Immature natural killer cell (primary cell): Measurements from ENCODE around the gene ARHGAP26. TPM values are rescaled to one million over a fixed set of nuclear protein-coding genes. Genes with fewer than 3 reads are reported as not detected.

ENCODE experiments used
- DNase-seq, 3 donors: peaks; one replicate each; pipeline ENCODE4 v3.0.0; 2022; ENCODE audit warnings: mixed read lengths in 1 of 3
- H3K27ac Mint-ChIP-seq, 6 donors: one replicate each; pipeline ENCODE4 v1.8.0; 2020; ENCODE audit warnings: mixed read lengths in 6 of 6, mild to moderate bottlenecking in 5 of 6, inconsistent platforms in 4 of 6, moderate library complexity in 3 of 6
- H3K27me3 Mint-ChIP-seq, 3 donors: one replicate each; pipeline ENCODE4 v1.8.0; 2020 to 2021; ENCODE audit warnings: low read depth in 3 of 3, mild to moderate bottlenecking in 3 of 3, mixed read lengths in 3 of 3, moderate library complexity in 3 of 3, inconsistent platforms in 1 of 3
- H3K36me3 Mint-ChIP-seq, 3 donors: one replicate each; pipeline ENCODE4 v1.8.0; 2020; ENCODE audit warnings: mixed read lengths in 3 of 3, inconsistent platforms in 2 of 3, mild to moderate bottlenecking in 2 of 3
- H3K4me1 Mint-ChIP-seq, 2 donors: one replicate each; pipeline ENCODE4 v1.8.0; 2020; ENCODE audit warnings: inconsistent platforms in 2 of 2, mild to moderate bottlenecking in 2 of 2, mixed read lengths in 2 of 2, moderate library complexity in 1 of 2
- H3K4me3 Mint-ChIP-seq, 5 donors: one replicate each; pipeline ENCODE4 v1.8.0; 2020; ENCODE audit warnings: mild to moderate bottlenecking in 5 of 5, mixed read lengths in 5 of 5, inconsistent platforms in 3 of 5, moderate library complexity in 3 of 5
- H3K9me3 Mint-ChIP-seq, 6 donors: one replicate each; pipeline ENCODE4 v1.8.0; 2020; ENCODE audit warnings: mild to moderate bottlenecking in 6 of 6, mixed read lengths in 6 of 6, inconsistent platforms in 4 of 6, moderate library complexity in 3 of 6
- polyA plus RNA-seq, 3 donors: library from polyadenylated mRNA; unstranded; fragments of 300-500 nt; fragmentation: Illumina TruSeq; gene quantifications; one replicate each; pipeline ENCODE4 v1.2.3, GENCODE V29; 2021

The ARHGAP26 gene
- polyA plus RNA-seq, 3 donors from 2014 or later, result 14.5 to 43.7 (median 17.6) TPM

DNA sequence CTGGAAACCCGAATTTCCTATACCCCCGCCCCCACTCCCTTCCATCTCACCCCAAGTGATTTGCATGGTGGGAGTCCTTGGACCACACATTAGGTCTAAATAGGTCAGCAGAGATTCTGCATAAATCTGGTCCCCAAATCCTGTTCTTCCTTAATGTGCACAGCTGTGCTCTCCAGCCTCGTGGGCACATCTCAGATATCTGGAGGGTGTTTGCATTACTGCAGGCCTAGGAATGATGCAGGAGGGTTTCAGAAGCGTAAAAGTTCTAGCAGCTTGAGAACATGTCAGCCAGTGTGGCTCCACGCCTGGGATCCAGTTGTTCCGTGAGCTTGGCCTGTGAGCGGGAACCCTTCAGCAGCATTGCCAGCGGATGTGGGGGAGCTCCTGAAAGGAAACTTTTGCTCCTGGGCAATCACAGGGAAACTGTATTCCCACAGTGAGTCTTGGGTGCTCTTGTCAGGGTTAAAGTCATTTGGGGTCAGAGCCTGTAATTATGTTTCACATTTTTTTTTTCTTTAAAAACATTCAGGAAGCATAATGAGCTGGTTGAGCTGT lies 12.9 kb downstream of the ARHGAP26 start:
- Mint-ChIP-seq H3K4me3 (peak overlapping the region; percentile 81 to 93 (median 88)), H3K27ac (peak overlapping the region; percentile 88 to 96 (median 94)), H3K9me3 (no peaks in the 10 kb centered on the region), H3K36me3 (no peaks in the 10 kb centered on the region), H3K4me1 (peaks cover 96 to 97% of the 10 kb centered on the region in 2 donors), H3K27me3 (peaks cover 8 to 17% (median 12%) of the 10 kb centered on the region in 3 donors)
- DNase-seq, result no peak

DNA sequence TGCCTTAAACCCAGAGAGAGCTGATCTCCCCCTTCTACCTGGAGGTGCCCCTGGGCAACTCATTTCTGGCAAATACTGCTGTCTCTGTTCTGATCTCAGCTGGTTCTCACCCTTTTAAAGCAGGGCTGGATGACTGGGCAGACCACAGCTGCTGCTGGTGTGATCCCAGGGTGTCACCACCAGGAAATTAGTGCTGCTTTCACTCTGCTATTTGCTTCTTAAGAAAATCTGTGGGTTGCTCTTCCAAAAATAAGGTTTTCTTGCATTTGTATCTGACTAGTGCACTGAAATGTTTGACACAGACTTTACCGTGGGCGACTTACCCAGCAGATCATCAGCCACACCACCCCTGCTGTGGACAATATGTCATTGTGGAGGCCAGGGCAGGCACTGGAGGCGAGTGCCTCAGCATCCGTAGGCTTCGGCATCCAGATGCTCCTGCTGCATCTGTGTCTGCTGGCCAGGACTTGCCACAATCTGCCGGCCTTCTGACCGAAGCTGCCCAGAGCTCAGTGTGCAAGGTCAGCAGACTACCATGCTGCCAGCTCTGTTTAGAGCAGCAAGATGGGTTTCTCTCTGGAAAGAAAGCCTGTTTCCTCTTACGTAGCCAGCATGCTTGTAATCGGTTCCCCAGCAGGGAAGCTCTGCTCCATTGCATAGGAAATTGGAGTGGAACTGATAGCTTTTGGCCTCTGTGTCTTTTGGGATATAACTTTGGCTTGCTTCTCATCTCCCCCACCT lies 13.6 kb downstream of the ARHGAP26 start:
- Mint-ChIP-seq H3K36me3 (no peaks in the 10 kb centered on the region), H3K27ac (peak overlapping the region; percentile 88 to 96 (median 94)), H3K4me1 (peaks cover 96 to 97% of the 10 kb centered on the region in 2 donors), H3K4me3 (peak overlapping the region; percentile 81 to 93 (median 88)), H3K9me3 (no peaks in the 10 kb centered on the region), H3K27me3 (peaks cover 8 to 17% (median 12%) of the 10 kb centered on the region in 3 donors)
- peak; percentile 72 to 80 (median 76) for DNase-seq

DNA sequence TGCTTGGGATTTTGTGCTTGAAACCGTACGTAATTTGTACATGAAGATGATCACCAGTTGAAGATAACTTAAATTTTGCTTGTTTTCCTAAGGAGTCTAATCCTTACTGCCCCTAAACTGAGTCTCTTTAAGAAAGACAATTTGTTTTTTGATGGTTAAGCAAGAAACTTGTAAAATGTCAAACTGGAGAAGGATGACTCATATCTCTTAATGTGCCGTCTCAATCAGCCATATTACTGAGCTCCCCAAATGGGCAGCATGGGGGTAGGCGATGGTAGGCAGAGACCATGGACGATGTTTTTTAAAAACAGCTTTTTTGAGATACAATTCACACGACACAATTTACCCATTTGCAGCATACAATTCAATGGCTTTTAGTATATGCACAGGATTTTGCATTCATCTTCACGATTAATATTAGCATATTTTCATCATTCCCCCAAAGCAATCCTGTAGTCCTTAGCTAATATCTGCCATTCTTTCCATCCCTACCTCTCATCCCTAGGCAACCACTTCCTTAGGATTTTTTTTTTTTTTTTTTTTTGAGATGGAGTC lies 14.3 kb downstream of the ARHGAP26 start:
- Mint-ChIP-seq H3K4me1 (peaks cover 96 to 97% of the 10 kb centered on the region in 2 donors), H3K4me3 (peak overlapping the region; percentile 81 to 93 (median 88)), H3K36me3 (no peaks in the 10 kb centered on the region), H3K27ac (peak overlapping the region; percentile 88 to 96 (median 94)), H3K27me3 (peaks cover 8 to 17% (median 12%) of the 10 kb centered on the region in 3 donors), H3K9me3 (no peaks in the 10 kb centered on the region)
- no peak for DNase-seq

DNA sequence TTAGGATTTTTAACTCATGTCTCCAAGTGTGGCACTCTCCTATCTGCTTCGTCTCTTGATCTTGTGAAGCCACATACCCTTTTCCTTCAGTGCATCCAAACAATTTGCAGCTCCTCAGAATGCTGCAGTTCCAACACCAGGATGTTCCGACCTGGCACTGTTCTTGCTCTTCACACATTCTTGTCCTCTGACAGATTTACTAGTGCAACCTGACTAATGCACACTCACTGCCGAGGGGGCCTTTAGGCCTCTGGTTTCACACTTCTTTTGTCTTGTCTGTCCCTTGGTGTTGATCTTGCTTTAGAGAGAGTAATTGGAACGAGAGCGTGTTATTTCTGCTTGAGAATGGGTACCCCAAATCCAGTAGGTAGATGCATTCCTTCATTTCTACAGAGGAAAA lies 15.0 kb downstream of the ARHGAP26 start:
- no peaks in the 10 kb centered on the region for H3K9me3 Mint-ChIP-seq
- DNase-seq, result peak in 1 of 3 donors; percentile 28
- H3K27me3 Mint-ChIP-seq, result peaks cover 8 to 17% (median 12%) of the 10 kb centered on the region in 3 donors
- H3K36me3 Mint-ChIP-seq, result peaks cover 0 to 4% (median 0%) of the 10 kb centered on the region in 3 donors
- H3K27ac Mint-ChIP-seq, result peak overlapping the region; percentile 88 to 96 (median 94)
- peaks cover 96 to 97% of the 10 kb centered on the region in 2 donors for H3K4me1 Mint-ChIP-seq
- H3K4me3 Mint-ChIP-seq, result peak overlapping the region; percentile 79 to 93 (median 86)

DNA sequence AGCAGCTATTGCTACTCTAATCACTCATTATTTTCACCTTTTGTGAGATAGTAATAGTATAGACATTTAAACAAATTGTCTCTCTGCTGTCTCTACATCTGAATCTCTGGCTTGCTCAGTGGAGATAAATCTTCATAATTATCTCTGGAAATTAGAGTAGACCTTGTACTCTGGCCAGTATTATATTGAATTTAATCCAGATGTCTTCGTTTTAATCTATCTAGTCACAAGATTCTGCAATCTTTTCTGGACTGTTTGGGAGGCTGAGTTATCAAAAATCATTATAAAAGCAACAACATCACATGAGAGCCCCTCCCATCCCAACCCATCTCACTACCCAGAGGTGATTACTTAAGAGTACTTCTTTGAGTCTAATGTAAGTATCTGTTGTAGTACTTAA lies 19.0 kb downstream of the ARHGAP26 start:
- H3K4me3 Mint-ChIP-seq, result peak overlapping the region in 4 of 5 donors; percentile 27 to 61 (median 42)
- peaks cover 6 to 9% (median 9%) of the 10 kb centered on the region in 3 donors for H3K27me3 Mint-ChIP-seq
- H3K9me3 Mint-ChIP-seq, result no peaks in the 10 kb centered on the region
- H3K27ac Mint-ChIP-seq, result peak overlapping the region; percentile 91 to 98 (median 95)
- peaks cover 96 to 98% of the 10 kb centered on the region in 2 donors for H3K4me1 Mint-ChIP-seq
- no peak for DNase-seq
- H3K36me3 Mint-ChIP-seq, result peaks cover 4 to 15% (median 5%) of the 10 kb centered on the region in 3 donors

DNA sequence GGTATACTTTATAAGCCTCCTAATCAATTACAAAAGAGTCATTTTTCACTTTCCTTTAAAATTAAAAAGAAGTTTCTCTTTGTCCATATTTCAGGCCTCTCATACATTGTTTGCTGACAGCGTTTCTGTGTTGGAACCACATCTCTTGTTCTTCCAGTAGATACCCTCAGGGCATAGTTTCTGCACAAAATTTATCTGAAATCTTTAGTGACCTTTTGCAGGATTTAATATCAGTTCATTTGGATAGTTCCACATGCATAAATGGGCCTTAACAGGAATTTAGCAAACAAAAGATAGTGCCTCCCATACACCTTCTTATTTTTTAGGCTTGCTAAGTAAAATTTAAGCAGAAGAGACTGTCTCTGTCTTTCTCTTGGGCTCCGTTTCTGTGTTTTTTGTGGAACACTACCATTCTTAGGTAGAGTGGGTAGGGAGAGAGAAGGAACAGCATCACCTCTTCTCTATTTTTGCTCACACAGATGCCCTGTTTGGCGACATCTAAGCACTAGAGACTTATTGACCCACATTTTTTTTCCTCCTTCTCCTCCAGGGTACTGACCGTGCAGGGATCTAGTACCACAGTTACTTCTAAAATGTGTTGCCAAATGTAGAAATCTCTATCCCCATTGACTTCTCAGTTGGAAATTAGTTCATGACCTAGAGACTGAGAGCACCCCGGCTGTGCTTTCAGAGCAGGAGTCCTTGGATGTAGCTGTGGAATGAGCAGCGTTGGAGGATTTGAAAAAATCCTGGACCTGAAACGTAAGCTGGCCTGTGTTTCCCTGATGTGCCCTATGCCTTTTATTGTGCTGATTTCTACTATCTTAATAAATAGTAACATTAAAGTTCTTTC lies 22.1 kb downstream of the ARHGAP26 start:
- Mint-ChIP-seq H3K36me3 (peaks cover 4 to 21% (median 12%) of the 10 kb centered on the region in 3 donors), H3K4me3 (peak overlapping the region in 2 of 5 donors; percentile 19 to 65), H3K27ac (peak overlapping the region; percentile 39 to 95 (median 88)), H3K9me3 (no peaks in the 10 kb centered on the region), H3K4me1 (peaks cover 97 to 98% of the 10 kb centered on the region in 2 donors), H3K27me3 (peaks cover 0 to 2% (median 0%) of the 10 kb centered on the region in 3 donors)
- DNase-seq, result no peak

DNA sequence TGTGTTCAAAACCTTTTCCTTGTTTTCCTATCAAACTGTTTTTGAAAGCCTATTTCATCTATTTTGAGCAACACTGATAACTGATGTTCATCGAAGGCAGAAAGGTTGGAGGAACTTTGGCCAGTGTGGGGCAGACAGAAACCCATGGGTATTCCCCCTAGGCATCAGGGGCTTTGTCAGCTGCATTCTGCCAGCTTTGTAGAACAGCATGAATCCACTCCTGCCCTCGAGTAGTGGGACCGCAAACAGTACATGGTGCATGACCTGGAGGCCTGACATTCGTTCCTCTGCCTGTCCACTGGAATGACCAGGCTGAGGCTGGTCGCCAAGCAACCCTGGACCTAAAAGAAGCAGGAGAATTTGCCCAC lies 22.7 kb downstream of the ARHGAP26 start:
- Mint-ChIP-seq H3K27me3 (peaks cover 0 to 2% (median 0%) of the 10 kb centered on the region in 3 donors), H3K4me3 (no peak overlapping the region), H3K9me3 (no peaks in the 10 kb centered on the region), H3K36me3 (peaks cover 4 to 21% (median 12%) of the 10 kb centered on the region in 3 donors), H3K4me1 (peaks cover 97 to 98% of the 10 kb centered on the region in 2 donors), H3K27ac (peak overlapping the region in 5 of 6 donors; percentile 33 to 95 (median 57))
- DNase-seq, result no peak

DNA sequence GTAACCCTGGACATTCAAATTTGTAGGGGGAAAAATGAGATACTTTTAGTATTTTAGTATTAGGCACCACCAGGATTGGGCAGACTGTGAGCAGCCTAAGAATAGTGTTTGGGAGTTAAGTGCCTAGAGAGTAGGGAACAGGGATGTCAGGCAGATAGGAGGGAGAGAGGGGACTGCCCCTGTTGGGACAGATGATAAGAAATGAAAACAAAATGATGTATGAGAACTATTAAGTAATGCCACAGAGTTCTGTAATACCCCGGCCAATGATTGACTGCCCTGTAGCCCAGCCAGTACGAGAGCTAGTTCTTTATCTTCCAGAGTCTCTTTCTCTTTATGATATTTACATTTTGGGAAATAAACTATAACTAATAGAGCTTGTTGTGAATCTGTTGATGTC lies 24.4 kb downstream of the ARHGAP26 start:
- Mint-ChIP-seq H3K27ac (peak overlapping the region; percentile 47 to 93 (median 70)), H3K9me3 (no peaks in the 10 kb centered on the region), H3K27me3 (peaks cover 0 to 2% (median 0%) of the 10 kb centered on the region in 3 donors), H3K4me1 (peaks cover 97 to 98% of the 10 kb centered on the region in 2 donors), H3K36me3 (peaks cover 4 to 21% (median 12%) of the 10 kb centered on the region in 3 donors), H3K4me3 (peak overlapping the region in 1 of 5 donors; percentile 8)
- DNase-seq, result no peak

DNA sequence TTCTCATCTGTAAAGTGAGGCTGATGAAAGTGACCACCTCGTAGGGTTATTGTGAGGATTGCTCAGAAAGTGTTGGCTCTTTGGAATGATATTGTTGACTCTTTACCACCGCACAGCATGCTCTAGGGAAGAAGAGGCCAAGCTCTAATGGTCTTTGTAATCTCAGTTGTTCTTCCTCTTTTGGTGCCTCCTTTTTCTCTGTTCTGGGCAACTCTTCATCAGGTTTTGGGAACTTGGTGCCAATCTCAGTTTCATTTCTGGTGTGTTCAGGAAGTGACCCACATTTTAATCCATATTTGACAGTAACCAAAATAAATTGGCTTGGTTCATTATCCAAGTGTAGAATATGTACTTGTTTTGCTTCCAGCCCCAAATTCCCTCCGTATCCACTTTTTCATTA lies 25.1 kb downstream of the ARHGAP26 start:
- Mint-ChIP-seq H3K9me3 (no peaks in the 10 kb centered on the region), H3K27me3 (peaks cover 0 to 2% (median 0%) of the 10 kb centered on the region in 3 donors), H3K27ac (peak overlapping the region; percentile 47 to 99 (median 78)), H3K4me1 (peaks cover 97 to 98% of the 10 kb centered on the region in 2 donors), H3K4me3 (peak overlapping the region; percentile 0 to 67 (median 39)), H3K36me3 (peaks cover 4 to 16% (median 12%) of the 10 kb centered on the region in 3 donors)
- DNase-seq, result no peak

DNA sequence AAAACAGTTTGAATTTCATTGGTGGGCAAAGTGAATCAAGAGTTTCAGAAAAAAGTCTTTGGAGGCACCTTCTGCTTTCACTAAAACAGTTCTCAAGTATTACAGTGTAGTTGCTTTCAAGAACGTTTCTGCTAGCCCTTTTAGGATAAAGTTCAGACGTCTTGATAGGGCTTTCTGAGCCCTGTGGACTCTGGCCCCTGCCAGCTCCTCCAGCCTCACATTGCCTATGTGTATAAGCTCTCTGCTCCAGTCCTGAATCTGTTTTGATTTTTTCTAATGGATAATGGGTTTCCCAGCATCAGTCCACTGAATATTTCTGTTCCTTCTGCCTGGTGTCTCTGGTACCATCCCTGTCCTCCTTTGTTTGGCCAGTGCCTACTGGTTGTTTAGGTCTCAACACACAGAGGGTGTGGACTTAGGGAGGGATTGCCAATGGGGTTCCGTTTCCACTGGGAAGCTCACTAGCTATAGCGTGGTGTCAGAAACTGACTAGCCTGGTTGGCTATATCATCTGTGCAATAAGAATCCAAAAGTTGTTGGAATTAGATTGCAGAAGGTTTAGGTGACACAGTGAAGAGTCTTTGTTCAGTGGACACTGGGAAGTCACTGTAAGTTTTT lies 26.4 kb downstream of the ARHGAP26 start:
- peaks cover 97 to 98% of the 10 kb centered on the region in 2 donors for H3K4me1 Mint-ChIP-seq

DNA sequence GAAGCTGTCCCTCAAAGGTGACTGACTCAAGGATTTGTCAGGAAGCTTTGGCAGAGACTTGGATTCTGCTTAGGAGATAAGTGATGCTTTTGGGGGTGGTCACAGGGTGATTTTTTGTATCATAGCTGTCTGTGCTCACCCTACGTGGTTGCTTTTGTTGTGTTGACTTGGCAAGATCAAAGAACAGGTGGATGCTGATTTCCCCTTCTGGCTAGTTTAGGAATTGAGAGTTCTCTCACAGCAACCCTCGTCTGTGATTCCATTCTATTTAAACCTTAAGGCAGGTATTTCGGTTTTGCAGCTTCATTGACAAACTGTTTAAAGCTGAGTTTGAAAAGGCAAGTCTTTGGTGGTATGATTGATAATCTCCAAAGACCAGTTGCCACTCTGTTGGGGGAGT lies 27.2 kb downstream of the ARHGAP26 start:
- H3K36me3 Mint-ChIP-seq, result peaks cover 0 to 6% (median 6%) of the 10 kb centered on the region in 3 donors
- H3K27me3 Mint-ChIP-seq, result peaks cover 0 to 3% (median 2%) of the 10 kb centered on the region in 3 donors
- H3K9me3 Mint-ChIP-seq, result no peaks in the 10 kb centered on the region
- H3K27ac Mint-ChIP-seq, result peak overlapping the region; percentile 88 to 99 (median 94)
- peak overlapping the region; percentile 81 to 88 (median 81) for H3K4me3 Mint-ChIP-seq
- no peak for DNase-seq
- H3K4me1 Mint-ChIP-seq, result peaks cover 97 to 98% of the 10 kb centered on the region in 2 donors

More for the DNA sequence above, 26.4 kb downstream of the ARHGAP26 start:
- H3K36me3 Mint-ChIP-seq, result peaks cover 0 to 6% (median 6%) of the 10 kb centered on the region in 3 donors
- peaks cover 0 to 2% (median 2%) of the 10 kb centered on the region in 3 donors for H3K27me3 Mint-ChIP-seq
- H3K27ac Mint-ChIP-seq, result peak overlapping the region; percentile 88 to 99 (median 94)
- peak overlapping the region; percentile 81 to 88 (median 81) for H3K4me3 Mint-ChIP-seq
- DNase-seq, result no peak
- no peaks in the 10 kb centered on the region for H3K9me3 Mint-ChIP-seq

DNA sequence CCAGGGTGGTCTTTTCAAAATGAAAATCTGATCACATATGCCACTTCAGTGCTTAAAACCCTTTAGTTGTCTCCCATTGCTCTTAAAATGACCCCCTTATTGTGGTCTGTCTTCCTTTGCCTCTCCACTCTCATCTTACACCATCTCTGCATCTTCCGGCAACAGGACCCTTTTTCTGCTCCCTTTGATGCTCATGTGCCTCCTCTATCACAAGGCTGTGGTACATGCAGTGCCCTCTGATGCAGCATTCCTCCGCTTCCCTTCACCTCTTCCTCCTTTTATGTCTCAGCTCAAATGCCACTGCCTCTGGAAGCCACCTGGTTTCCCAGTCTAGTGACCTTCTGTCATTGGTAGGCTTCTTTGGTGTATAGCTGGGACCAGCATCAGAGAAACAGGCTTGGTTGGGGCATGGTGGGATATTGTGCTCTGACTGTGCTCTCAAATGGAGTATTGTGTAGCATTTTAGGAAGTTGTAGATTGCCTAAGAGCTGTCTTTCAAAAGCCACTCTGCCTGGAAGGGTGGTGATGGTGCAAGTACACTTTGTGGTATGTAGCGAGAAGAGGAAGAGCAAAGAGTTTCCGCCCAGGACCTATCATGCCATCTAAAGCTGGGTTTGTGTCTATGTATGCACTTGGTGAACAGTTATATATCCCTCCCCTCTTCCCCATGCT lies 28.1 kb downstream of the ARHGAP26 start:
- DNase-seq, result peak; percentile 56 to 65 (median 63)
- peaks cover 0 to 3% (median 2%) of the 10 kb centered on the region in 3 donors for H3K27me3 Mint-ChIP-seq
- H3K4me3 Mint-ChIP-seq, result peak overlapping the region; percentile 81 to 88 (median 81)
- H3K36me3 Mint-ChIP-seq, result peaks cover 0 to 6% (median 6%) of the 10 kb centered on the region in 3 donors
- peak overlapping the region; percentile 88 to 99 (median 94) for H3K27ac Mint-ChIP-seq
- no peaks in the 10 kb centered on the region for H3K9me3 Mint-ChIP-seq
- H3K4me1 Mint-ChIP-seq, result peaks cover 93 to 94% of the 10 kb centered on the region in 2 donors
